ENCODE results near the gene TTC3.

TTC3 gene

DNA sequence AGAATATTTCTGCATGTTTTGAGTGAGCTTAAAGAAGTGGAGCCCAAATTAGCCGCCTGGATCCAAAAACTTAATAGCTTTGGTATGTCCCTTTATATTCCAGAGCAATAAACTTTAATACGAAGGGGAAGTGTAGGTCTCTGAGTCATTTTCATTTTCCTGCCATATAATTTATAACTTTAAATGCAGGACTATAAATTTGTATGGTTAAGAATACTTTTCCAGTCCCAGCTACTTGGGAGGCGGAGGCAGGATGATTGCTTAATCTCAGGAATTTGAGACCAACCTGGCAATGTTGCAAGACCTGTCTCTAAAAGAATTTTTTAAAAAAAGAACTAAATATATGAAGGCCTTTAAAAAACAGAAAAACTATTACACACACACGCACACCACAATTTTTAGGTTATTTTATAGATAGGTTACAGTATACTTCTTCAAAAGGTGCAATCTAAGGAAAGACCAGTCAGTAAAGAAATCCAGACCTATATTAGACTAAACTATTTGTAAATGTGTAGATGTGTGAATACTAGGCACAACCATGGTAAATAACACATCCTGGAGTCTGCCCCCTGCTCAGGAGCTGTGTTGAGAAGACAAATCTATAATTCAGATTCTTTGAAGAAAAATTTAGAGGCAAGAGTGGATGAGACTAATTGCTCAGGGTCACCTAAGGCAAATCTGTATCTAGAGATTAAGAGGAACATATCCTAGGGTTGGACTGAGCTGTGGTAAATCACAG is 80.3 kb downstream of the TTC3 start:
- no peak for DNase-seq (ENCODE audit: low spot score)

DNA sequence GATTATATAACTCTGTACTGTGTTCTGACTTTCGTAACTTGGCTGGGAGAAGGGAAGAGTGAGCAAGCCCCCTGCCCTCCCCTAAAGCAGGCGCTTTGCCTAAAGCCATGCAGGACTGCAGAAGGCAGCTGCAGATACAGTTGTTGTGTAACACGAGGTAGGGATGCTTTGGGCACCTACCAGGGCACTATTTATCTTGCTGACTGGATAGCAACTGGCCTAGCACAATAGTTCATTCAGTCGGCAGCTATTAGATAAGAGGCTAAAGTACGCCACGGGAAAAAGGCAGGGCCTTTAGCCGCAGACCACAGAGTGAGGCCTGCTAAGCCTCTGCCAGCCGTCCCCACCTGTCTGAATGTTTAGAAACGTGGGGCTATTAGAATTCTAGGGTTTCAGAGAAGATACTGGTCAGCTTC is 80.9 kb downstream of the TTC3 start:
- no peak for DNase-seq (ENCODE audit: low spot score)

GRCh38 chr21:37155186-37155585 is 82.1 kb downstream of the TTC3 start:
- DNase-seq (ENCODE audit: low spot score): no peak

DNA sequence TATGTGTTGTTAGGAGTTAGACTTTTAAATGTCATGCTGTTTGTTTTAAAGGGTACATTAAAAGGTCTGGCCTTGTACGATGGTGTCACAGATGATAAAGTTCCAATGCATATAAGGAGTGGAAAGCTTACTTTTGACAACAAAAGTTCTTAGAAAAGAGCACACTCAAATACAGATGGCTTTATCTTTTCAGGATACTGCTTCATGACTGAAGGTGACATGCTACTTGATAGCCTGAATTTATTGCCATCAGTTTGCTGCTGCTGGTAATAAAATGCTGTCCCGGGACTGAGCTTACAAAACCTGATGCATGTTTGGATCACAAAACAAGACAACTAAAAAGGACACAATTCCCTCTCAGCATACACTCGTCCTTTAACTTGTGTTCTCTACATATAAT is 84.9 kb downstream of the TTC3 start:
- DNase-seq (ENCODE audit: low spot score): no peak

- no peak for DNase-seq (ENCODE audit: low spot score)
Measured at GRCh38 chr21:37159053-37159776, 86.2 kb downstream of the TTC3 start.

DNA sequence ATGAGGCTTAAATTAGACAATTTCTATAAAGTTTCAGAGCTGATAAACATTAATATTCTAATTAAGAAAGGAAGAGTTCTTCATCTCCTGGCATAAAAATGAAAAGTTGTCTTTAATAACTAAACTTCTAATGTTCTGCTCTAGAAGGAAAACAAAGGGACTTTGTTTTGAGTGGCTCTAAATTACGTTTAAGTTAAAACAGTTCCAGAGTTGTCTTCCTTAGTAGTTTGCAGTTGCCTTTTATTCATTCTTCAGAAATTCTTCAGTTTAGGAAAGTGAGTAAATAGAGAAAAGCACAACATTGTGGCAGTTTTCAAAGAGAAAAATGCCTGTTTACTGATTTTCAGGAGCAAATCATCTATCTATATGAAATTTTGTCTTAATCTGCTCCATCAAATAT is 86.9 kb downstream of the TTC3 start:
- DNase-seq (ENCODE audit: low spot score): no peak

GRCh38 chr21:37164742-37165141 is 91.7 kb downstream of the TTC3 start:
- DNase-seq (ENCODE audit: low spot score): no peak

DNA sequence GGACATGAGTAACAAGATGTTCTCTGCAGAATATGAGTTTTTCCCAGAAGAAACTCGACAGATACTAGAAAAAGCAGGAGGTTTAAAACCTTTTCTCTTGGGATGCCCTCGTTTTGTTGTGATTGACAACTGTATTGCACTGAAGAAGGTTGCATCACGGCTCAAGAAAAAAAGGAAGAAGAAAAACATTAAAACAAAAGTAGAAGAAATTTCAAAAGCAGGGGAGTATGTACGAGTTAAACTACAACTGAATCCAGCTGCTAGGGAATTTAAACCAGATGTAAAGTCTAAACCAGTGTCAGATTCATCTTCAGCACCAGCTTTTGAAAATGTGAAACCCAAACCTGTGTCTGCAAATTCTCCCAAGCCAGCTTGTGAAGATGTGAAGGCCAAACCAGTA is 92.5 kb downstream of the TTC3 start:
- DNase-seq (ENCODE audit: low spot score): no peak

GRCh38 chr21:37166733-37167132 is 93.7 kb downstream of the TTC3 start:
- DNase-seq (ENCODE audit: low spot score): no peak

DNA sequence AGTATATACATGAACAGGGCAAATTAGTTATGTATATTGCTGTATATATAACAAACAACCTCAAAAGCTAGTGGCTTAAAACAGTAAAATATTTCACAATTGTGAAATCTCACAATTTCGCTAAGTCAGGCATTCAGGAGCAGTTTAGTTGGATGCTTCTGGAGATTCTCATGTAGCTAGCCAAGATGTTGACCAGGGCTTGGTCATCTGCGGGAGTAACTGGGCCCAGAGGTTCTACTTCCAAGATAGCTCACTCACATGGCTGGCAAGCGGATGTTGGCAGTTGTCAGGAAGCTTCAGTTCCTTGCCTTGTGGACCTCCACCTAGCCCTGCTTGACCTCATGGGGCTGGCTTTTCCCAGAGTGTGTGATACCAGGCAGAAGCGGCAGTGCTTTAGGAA is 95.6 kb downstream of the TTC3 start:
- no peak for DNase-seq (ENCODE audit: low spot score)

DNA sequence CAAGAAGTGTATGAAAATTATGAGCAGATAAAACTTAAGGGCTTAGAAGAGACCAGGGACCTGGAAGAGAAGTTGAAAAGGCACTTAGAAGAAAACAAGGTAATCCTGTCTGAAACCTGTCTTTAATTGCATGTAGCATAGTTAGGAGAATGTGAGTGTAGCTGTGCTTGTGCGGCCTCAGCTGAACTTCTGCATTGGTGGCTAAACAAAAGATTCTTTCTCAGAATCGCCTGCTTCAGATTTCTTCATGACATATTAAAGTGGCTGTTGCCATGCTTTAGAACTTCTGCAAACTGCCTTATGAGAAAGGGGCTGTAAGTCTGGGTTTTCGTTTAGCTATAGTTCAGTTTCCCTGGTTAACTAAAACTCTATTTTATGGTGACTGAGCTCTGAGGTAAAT is 99.6 kb downstream of the TTC3 start:
- no peak for DNase-seq (ENCODE audit: low spot score)

DNA sequence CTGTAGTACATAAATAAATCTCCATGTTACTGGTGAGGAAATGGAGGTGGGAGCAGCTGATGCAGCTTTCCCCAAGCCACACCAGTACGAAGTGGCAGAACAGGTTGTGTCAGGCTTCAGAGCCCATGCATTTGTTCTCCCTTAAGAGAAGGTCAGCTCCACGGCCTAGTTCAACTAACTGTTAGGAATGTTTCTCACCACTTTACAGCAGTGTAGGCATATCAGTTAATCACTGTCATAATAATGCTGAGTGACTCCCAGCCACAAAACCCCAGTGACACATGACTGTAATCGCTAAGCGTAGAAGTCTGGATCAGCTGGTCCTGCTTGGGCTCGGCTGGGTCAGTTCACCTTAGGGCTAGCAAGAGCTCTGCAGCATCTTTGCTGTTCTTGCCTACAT is 103.7 kb downstream of the TTC3 start:
- no peak for DNase-seq (ENCODE audit: low spot score)

DNA sequence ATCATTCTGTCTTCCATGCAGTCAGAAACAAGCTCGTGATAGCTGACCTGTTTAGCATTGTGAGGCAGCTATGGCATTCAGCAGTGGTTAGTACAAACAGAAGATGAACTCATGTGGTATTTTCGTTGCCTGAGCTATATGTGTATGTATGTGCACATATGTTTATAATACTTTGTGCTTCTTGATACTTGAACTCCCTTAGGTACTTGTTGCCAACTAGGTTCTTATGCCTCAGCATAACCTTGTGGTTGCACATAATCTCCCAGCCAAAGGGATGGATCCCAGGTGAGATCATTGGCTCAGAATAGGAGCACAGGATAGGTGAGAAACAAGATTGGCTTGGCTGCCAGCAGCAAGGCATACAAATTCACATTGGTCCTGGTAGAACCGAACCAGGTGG is 108.0 kb downstream of the TTC3 start:
- no peak for DNase-seq (ENCODE audit: low spot score)

DNA sequence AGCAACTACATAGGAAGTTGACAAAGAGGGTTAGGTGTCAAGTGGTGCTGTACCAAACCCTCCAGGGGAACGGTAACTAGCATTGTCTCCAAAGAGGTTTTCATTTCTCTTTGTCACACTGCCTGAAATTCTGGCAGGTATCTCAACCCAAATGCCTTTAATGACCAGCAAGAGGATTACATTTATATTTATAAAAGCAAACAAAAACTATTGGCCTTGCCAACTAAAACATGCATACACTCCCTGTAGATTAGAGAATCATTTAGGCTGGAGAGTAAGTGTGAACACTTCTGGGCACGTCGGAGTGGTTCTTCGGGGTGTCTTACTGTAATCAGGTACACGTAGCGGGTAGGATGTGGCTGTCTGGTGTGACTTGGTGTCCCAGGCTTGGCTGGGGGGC is 109.2 kb downstream of the TTC3 start:
- no peak for DNase-seq (ENCODE audit: low spot score)

- DNase-seq (ENCODE audit: low spot score): no peak
Measured at GRCh38 chr21:37183749-37184148, 110.7 kb downstream of the TTC3 start.

GRCh38 chr21:37184784-37185593 is 111.9 kb downstream of the TTC3 start:
- DNase-seq (ENCODE audit: low spot score): no peak

DNA sequence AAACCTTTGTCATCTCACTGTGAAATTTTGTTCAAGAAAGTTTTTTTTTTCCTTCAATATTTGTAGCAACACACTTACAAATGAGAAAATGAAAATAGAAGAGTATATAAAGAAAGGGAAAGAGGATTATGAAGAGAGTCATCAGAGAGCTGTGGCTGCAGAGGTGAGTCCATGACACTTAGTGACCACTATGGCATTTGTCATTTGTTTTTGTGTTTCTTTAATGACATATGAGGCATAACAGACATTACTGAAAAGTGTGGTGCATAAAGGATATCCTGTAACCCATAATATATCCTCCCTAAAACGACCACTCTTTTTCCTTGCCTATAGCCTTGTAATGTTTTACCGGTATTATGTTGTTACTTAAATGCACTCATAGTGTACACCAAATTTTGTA is 113.9 kb downstream of the TTC3 start:
- DNase-seq (ENCODE audit: low spot score): no peak

DNA sequence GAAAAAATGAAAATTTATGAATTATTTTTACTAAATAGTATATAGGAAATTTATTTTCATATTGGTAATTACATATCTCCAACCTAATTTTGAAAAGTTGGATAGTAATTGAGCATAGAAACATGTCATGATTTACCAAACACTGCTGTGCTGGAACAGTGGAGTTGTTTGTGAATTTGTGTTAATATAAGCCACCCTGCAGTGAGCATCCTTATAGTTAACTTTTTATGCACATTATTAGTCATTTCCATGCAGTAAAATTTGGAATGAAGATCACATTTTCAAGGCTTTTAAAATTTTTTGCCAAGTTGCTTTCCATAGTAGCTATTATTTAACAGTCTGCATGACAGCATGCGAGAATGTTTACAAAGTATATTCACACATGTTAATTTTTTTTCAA is 115.8 kb downstream of the TTC3 start:
- no peak for DNase-seq (ENCODE audit: low spot score)

DNA sequence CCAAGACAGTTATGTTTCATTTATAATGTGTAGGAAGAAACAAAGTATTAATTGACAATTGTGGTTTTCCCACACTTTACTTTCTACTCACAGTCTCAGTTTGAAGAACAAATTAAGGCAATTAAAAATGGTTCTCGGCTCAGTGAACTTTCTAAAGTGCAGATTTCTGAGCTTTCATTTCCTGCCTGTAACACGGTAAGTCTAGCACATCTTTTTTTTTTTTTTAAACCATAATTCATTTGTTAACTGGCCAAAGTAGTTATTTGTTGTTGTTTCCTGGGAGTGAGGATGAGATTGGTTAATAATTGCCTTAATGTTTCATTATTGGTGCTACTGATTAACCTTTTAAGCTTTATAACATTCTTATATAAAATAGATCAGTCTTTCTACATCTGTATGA is 119.0 kb downstream of the TTC3 start:
- DNase-seq (ENCODE audit: low spot score): no peak

DNA sequence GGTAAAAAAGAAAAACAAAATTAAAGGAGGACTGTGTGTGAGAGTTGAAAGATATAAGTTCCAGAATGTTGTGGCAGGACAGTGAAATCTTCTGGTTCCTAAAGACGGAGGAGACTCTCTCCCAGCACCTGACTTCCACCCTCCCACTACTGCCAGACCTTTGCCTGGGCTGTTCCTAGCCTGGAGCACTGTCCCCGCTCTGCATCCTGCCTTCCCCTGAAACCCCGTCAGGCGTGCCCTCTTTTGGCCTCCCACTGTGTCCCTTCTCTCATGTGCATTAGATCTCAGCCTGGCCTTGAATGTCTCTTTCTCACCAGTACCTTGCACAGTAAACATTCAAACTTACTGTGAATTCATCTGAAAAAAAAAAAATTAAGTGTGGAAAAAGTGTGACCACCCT is 120.0 kb downstream of the TTC3 start:
- DNase-seq (ENCODE audit: low spot score): no peak

- DNase-seq (ENCODE audit: low spot score): no peak
Measured at GRCh38 chr21:37193676-37194075, 120.6 kb downstream of the TTC3 start.

DNA sequence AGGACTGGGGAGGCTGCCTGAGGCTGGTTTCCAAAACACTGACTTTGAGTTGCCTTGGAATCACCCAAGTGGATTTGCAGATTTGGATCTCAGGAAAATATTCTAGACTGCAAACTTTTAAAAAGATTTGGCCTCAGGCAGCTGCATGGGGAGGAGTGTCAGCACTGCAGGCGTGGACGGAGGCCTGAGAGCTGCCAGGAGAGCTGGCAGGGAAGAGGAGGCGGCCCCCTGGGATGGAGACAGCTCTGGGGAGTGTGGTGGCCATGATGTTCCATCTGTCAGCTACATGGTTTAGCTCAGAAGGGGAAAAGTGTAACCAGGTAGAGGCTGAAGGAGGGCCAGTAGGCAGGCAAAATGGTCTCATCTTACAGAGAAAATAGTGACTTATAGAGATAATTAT is 122.0 kb downstream of the TTC3 start:
- DNase-seq (ENCODE audit: low spot score): no peak

DNA sequence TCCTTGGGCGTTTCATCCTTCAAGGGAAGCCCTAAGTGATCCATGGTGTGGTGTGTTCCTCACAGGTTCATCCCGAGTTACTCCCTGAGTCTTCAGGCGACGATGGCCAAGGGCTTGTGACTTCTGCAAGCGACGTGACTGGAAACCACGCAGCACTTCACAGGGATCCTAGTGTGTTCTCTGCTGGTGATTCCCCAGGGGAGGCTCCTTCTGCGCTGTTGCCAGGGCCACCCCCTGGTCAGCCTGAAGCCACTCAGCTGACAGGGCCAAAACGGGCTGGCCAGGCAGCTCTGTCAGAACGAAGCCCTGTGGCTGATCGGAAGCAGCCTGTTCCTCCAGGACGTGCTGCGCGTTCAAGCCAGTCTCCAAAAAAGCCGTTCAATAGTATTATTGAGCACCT is 122.6 kb downstream of the TTC3 start:
- DNase-seq (ENCODE audit: low spot score): no peak
